Pericardium fibroblast (primary cell): ENCODE results near the gene CHCHD2. TPM values are rescaled to one million over a fixed set of nuclear protein-coding genes. Genes with fewer than 3 reads are reported as not detected.

ENCODE experiments used
- total RNA-seq: library from RNA; depleted of rRNA; stranded (reverse); fragments of >200 nt; gene quantifications from 2 replicates; pipeline ENCODE4 v1.2.3, GENCODE V29; 2015

Gene CHCHD2, protein sequence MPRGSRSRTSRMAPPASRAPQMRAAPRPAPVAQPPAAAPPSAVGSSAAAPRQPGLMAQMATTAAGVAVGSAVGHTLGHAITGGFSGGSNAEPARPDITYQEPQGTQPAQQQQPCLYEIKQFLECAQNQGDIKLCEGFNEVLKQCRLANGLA
- 339 and 391 TPM in 2 replicates for total RNA-seq

DNA sequence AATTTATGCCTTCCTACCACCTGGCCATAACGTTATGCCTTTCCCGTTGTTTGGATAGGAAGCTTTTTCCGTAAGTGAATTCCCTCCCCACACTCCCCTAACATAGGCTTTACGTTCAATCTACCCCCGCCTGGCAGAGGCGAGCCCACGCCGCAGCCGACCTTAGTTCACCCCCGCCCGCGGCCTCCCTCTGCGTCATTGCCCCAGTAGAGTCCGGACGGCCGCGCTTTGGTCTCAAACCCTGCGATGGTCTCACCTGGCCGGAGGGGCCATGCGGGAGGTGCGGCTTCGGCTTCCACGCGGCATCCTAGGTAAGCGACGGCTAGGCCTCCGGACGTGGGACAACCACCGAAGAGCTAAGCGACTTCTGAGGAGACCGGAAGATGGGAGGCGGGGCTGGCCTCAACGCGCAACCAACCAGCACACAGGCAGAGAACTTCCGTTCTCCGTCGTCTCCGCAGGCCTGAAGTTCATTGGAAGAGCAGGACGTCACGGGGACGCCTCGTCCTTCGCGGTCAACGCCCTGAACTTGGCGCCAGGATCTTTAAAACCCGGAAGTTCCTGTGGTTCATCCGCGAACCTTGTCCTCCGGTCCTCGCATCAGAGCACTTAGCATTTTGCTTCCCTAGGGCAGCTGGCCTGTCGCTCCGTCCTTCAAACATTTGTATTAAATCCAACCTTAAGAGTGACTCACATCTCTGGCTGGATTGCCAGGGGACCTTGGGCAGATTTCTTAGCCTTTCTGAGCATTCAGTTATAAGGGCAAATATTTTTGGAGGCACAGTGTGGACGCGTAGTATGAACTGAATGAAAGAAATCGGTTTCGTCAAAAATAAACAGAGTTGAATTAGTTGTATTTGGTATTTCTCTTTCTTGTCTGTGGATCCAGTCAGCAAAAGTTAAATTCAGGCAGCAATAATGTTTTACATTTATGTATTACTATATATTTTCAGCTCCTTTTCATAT, at the start of gene CHCHD2:
TSS of gene CHCHD2 (minus strand) at position 369 of the 966 bp plus-strand sequence. CDS start at position 306, 63 bp downstream.

DNA sequence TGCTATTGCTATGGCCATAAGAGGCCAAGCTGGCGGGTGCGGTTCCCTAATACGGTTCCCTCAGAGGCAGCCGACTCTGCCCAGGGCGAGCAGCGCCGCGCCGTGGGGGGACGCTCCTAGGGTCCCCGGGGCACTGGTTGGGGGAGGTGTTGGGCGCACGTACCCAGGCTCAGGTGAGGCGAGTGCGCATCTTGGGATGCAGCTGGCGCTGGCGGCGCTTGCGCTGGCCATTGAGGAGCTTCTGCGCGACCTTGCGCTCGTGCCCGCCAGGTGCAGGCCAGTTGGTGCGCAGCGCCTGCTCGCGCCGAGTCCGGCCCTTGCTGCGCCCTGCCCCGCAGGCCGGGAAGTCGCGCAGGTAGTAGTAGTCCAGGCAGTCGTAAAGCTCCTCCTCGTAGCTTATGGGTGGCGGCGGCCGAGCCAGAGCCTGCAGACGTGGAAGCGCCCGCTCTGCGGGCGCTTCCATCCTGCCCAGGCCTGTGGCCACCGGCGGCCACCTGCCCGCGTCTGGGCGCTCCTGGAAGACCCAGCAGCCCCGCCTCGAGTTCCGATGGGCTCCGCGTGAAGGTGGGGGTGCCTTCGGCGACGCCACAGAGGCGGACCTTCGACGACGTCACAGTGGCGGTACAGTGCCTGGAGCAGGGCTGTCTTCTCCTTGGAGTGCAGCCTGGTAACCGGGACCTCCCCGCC, 9.7 kb upstream of the CHCHD2 start, which contains the start of gene NUPR2:
TSS of gene NUPR2 (minus strand) at position 566 of the 687 bp plus-strand sequence. CDS start at position 463, 103 bp downstream.

DNA sequence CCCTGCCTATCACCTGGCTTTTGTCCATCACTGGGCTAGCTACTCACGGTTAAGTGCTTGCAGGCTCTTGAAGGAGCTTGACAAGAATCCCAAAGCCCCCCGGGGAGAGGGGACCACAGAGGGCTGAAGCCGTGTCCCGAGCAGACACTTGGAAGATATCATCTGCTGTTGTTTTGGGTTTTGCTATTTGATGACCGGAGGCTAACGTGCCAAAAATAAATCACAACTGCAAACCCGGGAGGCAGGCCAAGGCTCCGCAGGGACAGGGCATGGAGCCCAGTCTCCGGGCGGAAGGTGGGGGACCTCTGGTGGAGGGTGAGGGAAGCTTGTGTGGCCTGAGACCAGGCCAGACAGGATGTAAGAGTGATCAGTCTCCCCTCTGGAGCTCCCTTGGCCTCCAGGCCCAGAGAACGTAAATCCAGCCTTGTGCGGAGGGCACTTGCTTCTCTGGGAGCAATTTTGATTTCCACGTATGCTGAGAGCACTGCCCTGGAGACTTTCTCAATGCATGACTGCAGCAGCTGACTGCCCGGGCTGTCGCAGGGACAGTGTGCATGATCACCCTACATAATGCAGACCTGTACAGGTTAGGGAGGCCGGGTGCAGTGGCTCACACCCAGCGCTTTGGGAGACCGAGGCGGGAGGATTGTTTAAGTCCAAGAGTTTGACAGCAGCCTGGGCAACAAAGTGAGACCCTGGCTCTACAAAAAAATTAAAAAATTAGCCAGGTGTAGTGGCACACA, 13.3 kb downstream of the CHCHD2 start, which contains the start of gene PHKG1:
TSS of gene PHKG1 (minus strand) at position 164 of the 743 bp plus-strand sequence. CDS start 4,011 bp downstream, outside the sequence.

DNA sequence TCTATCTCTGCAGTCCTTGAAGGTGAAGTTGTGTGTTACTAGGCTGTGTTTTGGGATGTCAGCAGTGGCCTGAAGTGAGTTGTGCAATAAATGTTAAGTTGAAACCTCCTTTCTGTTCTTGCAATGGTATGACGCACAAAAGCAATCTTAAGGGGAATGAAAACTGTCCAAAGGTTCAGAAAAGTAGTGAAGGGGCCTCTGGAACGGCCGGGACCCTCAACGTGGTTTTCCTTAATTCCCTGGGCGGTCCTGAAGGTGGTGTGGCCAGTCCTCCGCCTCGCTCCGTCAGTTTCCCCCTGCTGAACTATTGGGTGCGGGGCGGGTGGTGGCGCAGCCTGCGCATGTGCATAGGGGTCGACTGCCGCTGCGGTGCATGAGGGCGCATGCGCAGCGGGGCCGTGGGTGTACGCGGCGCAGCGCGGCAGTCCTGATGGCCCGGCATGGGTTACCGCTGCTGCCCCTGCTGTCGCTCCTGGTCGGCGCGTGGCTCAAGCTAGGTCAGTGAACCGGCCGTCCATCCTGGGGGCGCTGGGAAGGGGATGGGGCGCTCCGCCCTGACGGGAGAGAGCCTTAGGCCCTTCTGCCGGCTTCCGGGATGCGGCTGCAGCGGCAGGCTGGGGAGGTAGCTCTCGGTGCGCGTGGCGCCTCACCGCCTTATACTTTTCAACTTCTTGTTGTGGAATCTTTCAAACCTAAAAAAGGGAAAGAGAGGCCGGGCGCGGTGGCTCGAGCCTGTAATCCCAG, 42.2 kb downstream of the CHCHD2 start, which contains the start of gene SUMF2:
TSS of gene SUMF2 (plus strand) at position 405 of the 744 bp plus-strand sequence. CDS start at position 431, 26 bp downstream.

Other genes starting within 250 kb of the CHCHD2 start
- not detected in 2 replicates for gene SEPTIN14, start 243.7 kb downstream of the CHCHD2 start, total RNA-seq
- 0.77 and 2.7 TPM in 2 replicates for gene ZNF713, start 219.0 kb downstream of the CHCHD2 start, total RNA-seq
- 12.0 and 12.9 TPM in 2 replicates for gene MRPS17, start 154.6 kb downstream of the CHCHD2 start, total RNA-seq
- 35.8 and 55.8 TPM in 2 replicates for gene NIPSNAP2, start 141.9 kb downstream of the CHCHD2 start, total RNA-seq
- 38.5 and 69.6 TPM in 2 replicates for gene PSPH, start 55.0 kb downstream of the CHCHD2 start, total RNA-seq
- gene CCT6A, start 54.7 kb downstream of the CHCHD2 start, total RNA-seq: 76.1 and 92.5 TPM in 2 replicates
- gene SUMF2, start 42.2 kb downstream of the CHCHD2 start, total RNA-seq: 130 and 163 TPM in 2 replicates
- 0.09 and 0.12 TPM in 2 replicates for gene PHKG1, start 13.5 kb downstream of the CHCHD2 start, total RNA-seq
- not detected in 2 replicates for gene NUPR2, start 9.9 kb upstream of the CHCHD2 start, total RNA-seq